Fibroblast of skin of left biceps (primary cell): ENCODE data around the gene EXOC6.

Experiments
- DNase-seq, 2 experiments: peaks; one replicate each; pipeline ENCODE4 v3.0.0-alpha.2; 2013; ENCODE audit warnings: low read depth in 2 of 2

EXOC6 gene

GRCh38 chr10:93023013-93023650 is 174.8 kb downstream of the EXOC6 start:
- DNase-seq = no peak

GRCh38 chr10:93026072-93026471 is 177.8 kb downstream of the EXOC6 start:
- DNase-seq = no peak

DNA sequence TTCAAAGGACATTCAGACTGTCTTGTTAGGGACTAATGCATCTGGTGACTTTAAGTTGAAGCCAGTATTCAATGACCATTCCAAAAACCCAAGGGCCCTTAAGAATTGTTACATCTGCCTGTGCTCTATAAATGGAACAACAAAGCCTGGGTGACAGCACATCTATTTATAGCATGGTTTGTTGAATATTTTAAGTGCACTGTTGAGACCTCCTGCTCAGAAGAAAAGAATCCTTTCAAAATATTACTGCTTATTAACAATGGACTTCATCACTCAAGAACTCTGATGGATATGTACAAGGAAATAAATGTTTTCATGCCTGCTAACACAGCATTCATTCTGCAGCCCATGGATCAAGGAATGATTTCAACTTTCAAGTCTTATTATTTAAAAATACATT is 179.2 kb downstream of the EXOC6 start:
- no peak for DNase-seq

- no peak for DNase-seq
Observed at GRCh38 chr10:93028883-93029282, 180.6 kb downstream of the EXOC6 start.

- DNase-seq = peak; percentile 47 to 60
Observed at GRCh38 chr10:93030409-93030808, 182.1 kb downstream of the EXOC6 start.

DNA sequence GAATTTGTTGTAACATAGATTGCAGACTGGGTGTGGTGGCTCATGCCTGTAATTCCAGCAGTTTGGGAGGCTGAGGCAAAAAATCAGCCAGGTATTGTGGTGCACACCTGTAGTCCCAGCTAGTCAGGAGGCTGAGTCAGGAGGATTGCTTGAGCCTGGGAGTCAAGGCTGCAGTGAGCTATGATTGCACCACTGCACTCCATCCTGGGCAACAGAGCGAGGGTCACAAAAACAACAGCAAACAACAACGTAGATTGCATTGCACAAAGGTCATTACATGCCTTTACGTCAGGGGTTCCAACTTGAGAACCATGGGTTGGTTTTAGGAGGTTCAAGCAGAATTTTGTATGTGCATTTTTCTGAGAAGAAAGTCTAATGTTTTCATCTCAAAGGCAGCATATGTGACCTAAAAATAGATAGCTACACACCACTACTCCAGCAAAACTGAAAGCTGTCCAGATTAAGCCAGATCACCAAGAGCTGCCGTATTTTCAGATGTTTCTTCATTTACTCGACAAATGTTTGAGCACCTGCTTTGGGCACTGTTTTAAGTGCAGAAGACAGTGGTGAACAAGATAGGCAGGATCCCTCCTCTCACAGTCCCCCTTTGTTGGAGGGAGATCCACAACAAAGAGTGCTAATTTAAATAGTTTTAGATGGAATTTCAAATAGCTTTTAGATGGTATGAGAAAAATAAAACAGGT is 183.9 kb downstream of the EXOC6 start:
- no peak for DNase-seq

- DNase-seq = no peak
Observed at GRCh38 chr10:93032809-93033137, 184.5 kb downstream of the EXOC6 start.

GRCh38 chr10:93034426-93034825 is 186.1 kb downstream of the EXOC6 start:
- peak in 1 of 2 experiments; percentile 7 for DNase-seq

GRCh38 chr10:93039110-93039509 is 190.8 kb downstream of the EXOC6 start:
- DNase-seq = no peak

DNA sequence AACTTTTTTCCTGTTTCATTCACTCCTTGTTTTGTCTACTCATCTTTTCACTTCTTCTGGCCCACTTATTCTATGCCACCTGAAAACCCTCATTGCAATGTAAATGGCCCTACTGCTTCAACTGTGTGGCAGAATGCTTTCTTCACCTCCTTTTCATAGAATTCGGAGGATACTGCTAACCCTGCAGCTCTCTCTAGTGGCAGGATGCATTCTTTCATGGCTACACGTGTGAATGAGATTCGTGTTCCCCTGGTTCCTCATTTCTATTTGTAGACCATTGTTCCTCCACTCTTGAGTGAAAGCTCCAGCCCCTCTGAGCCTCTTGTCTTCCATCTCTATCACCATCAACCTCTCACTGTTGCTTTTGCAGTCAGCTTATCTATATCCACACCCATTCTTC is 191.4 kb downstream of the EXOC6 start:
- no peak for DNase-seq

- DNase-seq = no peak
Observed at GRCh38 chr10:93054486-93054885, 206.2 kb downstream of the EXOC6 start.

DNA sequence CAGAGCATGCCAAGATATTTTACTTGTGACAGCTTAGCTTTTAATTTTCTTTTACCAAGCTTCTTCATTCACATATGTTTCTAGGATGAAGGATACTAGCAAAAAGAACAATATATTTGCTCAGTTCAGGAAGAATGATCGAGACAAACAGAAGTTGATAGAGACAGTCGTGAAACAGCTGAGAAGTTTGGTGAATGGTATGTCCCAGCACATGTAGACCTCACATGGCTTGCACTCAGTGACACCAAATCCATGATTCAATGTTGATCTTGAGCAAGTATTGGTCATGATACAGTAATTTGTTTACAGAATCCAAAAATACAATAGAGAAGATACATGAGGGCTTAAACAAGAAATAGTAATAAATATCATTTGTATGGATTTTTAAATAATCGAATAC is 209.8 kb downstream of the EXOC6 start:
- DNase-seq = no peak

DNA sequence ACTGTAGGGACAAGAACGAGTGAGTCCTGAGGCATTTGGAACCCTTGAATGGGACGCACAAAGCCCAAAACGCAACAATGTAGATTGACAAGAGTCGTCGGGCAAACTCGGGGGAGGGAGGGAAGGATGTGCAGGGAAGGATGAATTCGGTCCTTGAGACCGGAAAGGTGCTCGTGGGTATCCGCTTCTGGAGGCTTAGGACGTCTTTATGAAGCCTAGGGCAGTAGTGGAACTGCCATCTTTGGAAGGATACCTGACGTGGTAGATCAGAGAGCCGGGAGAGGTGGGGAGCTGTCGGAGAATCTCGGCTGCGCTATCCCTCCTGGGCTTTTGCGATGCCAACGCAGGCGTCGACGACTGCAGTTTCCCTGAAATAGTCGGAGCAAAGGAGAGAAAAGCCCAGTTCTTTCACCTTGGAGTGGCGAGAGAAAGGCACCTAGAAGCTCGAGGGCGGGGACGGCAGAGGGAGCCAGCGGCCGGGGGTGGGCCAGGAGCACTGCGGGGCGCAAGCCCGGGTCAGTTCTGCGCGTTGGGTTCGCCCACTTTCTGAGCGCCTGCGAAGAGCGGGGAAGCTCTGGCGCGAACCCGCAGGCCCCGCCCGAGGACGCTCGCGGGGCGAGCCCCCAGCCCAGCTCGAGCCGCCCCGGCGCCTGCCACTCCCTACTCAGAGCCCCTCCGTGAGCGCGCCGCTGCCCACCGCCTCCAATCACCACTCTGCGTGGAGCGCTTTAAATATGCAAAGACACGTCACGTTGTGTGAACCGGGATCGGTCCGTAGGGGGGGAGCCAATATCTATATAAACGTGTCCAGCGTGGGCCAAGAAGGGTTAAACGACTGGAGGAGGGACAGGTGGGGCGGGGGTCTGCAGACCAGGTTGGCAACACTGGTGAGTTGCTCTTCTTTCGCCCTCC is 211.9 kb downstream of the EXOC6 start, which contains the start of gene CYP26C1:
CYP26C1 (plus strand) TSS at position 824 of the 912 bp plus-strand sequence. CDS start 466 bp downstream, outside the sequence.
- DNase-seq = no peak

- DNase-seq = no peak
Observed at GRCh38 chr10:93060887-93061593, 212.7 kb downstream of the EXOC6 start.

- DNase-seq = no peak
Observed at GRCh38 chr10:93061594-93062513, 213.5 kb downstream of the EXOC6 start.

DNA sequence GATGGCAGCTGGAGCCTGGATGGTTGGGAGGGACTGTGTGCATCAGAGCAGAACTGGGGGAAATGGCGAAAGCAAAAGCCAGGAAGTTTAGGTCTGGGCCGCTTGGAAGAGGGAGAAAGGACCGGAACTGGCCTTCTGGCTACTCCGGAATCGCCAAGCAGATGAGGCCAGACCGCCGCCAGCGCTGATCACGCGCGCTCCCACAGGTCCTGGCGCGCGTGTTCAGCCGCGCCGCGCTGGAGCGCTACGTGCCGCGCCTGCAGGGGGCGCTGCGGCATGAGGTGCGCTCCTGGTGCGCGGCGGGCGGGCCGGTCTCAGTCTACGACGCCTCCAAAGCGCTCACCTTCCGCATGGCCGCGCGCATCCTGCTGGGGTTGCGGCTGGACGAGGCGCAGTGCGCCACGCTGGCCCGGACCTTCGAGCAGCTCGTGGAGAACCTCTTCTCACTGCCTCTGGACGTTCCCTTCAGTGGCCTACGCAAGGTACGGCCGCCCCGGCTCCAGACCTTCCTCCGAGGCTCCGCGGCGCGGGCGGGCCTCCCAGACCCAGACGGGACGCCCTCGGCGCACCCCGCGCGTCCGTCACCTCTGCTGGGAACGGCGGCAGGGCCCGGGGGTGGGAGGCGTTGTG is 214.3 kb downstream of the EXOC6 start:
- no peak for DNase-seq

DNA sequence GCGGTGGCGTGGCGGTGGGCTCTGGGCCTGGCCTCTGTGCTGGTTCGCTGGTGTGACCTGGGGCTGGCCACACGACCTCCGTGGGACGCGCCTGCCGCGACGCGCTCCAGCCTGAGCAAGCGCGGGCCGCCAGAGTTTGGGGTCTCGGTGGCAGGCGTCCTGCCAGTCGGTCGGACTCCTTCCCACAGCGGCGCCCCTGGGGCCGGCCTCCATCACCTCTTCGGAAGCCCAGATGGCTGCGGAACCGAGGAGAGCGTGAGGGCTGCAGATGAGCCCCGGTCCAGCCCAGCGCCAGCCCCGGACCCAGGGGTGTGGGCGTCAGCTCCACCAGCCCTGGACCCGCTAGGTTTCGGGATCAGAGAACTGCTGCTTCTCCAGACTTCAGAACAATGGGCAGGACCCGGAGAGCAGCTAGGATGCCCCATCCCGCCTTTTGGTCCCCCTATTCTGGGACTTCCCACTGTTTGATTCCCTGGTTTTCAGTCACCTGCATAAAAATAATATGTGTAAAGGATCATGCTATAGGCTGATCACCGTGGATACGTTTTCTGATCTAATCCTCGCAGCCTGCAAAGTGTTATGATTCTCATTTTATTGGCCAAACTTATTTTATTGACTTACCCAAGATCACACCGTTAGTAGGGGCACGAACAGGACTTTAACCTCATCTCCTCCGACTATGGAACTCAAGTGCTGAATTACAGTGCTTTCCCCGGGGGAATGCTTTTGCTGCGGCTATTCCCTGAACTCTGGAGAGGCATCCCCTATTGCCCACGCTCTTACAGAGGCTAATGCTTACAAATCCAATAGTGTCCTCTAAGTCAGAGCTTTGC is 215.0 kb downstream of the EXOC6 start:
- no peak for DNase-seq

DNA sequence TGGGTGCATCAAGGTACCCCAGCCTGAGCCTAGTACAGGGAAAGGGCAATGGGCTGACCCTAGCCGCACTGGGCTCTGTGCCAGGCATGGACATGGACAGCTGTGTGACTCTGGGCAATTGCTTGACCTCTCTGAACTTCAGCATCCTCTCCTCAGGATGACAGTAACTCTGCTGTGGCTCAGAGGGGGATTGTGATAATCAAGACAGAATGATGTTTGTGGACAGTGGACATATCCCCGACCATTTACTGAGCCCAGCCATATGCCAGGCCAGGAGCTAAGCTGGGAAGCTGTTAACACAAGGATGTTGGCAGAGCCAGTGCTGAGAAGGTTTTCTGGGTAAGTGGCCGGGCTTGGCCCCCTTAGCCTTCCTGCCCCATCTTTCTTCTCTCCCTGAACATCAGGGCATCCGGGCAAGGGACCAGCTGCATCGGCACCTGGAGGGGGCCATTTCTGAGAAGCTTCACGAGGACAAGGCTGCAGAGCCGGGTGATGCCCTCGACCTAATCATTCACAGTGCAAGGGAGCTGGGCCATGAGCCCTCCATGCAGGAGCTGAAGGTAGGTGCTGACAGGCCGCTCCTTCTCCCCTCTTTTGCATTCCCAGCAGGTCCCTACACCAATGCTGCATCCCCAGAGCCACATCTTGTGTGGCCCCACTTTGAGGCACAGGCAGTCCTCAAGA is 215.8 kb downstream of the EXOC6 start:
- DNase-seq = no peak
